Pulmonary artery endothelial cell (primary cell): ENCODE data around the gene INF2. TPM values are rescaled to one million over a fixed set of nuclear protein-coding genes. Genes with fewer than 3 reads are reported as not detected.
A peak's percentile ranks its signal among the peaks of the same experiment; 100 is the strongest.

Experiments
- DNase-seq: peaks from one replicate; pipeline ENCODE4 v3.0.0-alpha.2; 2011; ENCODE audit warnings: low read depth, low spot score
- total RNA-seq: library from RNA; depleted of rRNA; stranded (reverse); fragments of >200 nt; gene quantifications from 2 replicates; pipeline ENCODE4 v1.2.3, GENCODE V29; 2014

The INF2 gene
- total RNA-seq, 1 donor from 2014 or later, result 48.9 TPM

DNA sequence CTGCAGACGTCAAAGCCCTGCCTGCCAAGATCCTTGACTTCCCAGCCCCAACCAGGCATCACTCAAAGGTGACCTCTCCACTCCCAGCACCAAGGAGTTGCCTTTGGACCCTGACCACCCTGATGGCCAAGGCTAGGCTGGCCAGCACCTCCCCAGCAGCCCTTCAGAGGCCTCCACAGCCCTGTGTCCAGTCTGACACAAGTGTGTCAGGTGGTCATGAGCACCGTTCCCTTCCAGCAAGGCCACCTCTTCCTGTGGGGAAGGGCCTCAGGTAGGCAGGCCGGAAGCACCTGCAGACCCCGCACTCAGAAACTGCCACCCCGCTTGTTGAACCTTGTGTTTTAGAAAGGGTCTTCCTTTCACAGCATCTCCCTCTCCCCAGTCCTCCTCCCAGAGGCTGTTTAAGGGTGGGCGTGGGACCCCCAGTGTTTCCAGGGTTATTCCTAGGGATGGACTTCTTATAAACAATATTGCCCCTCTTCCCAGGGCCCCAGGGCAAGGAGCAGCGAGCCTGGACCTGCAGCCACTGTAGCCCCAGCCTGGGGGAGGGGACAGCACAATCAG lies 13.2 kb upstream of the INF2 start:
- no peak for DNase-seq

DNA sequence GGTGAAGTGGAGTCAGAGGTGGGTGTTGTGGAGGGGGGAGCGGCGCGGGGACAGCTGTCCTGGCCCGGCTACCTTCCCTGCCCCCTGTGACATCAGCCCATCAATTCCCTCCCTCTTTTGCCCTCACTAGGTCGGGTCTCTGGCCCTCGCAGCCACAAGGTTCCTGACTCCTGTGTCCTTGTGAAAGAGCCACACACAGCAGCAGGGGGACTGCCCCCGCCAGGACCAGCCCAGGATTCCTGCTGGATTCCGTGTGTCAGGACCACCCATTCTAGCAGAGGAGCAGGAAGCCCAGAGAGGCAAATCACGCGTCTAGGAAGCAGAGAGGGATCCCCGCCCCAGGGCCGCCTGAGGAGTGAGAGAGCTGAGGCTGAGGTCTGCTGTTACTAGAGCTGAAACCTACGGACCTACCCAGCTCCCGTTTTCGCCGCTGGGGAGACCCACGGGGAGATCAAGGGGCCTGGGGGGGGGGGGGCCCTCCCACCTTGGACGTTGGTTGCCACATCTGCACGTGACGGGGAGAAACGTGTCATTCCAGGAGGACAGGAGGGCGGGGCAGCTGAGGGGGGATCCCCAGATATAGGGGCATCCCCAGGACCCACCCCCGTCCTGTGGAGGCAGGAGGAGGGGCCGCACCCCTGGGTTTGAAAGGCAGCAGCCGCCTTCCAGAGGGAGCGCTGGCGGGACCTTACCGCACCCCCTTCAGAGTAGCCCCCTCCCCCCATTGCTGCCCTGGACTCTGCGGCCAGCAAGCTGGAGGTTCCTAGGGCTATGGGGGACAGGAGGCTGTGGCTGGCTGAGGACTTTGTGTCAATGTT lies 12.5 kb upstream of the INF2 start:
- DNase-seq, result no peak

DNA sequence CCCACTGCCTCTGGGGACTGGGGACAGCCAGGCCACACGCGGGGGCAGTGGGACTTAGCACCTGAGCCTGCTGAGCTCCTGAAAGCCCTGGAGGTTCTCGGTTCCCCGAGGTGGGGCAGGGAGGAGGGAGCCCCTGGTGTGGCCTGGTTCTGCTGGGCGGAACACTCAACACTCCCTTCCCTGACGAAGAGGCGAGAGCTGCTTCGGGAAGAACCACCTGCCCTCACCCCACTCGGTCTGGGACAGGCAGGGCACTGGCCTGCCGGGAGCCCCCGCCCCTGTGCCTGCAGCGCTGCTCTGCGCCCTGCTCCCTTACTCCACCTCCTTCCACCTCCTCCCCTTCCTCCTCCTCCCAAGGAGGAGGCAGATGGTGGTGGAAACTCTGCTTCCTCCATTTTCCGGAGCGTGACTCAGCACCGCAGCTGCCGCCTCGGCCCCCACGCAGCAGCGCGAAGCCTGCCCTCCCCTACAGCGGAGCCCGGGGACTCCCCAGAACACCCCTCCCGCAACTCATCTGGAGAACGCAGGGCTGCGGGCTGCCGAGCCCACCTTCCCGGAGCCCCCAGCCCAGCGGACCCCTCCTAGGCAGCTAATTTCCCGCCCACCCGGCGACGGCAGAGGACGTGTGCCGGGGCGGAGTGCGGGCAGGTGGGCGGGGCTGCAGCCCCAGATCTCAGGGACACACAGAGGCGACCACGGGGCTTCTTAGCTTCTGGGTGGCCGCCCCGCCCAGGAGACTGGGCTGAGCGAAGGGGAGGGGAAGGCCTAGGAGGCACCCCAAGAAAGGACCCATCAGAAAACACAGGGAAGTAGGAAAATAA lies 11.7 kb upstream of the INF2 start:
- DNase-seq, result peak; percentile 70

DNA sequence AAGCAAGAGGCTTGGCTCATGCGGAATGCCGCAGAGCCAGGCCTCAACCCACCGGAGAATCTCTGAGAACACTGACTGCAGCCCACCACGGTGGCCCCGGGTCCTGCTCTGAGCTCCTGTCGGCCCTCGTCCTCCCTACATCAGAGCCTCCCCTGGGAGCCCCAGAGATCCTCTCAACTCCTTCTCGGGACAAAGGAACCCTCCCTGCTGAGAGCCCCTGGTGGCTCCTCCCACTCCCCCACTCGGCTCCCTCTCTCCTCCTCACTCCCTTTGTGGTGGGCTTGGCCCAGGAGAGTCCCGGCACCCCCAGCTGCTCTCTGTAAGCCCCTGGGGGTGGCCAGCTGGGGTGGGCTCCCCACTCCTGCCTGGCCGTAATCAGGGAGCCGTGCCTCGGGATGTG lies 11.1 kb upstream of the INF2 start:
- no peak for DNase-seq

DNA sequence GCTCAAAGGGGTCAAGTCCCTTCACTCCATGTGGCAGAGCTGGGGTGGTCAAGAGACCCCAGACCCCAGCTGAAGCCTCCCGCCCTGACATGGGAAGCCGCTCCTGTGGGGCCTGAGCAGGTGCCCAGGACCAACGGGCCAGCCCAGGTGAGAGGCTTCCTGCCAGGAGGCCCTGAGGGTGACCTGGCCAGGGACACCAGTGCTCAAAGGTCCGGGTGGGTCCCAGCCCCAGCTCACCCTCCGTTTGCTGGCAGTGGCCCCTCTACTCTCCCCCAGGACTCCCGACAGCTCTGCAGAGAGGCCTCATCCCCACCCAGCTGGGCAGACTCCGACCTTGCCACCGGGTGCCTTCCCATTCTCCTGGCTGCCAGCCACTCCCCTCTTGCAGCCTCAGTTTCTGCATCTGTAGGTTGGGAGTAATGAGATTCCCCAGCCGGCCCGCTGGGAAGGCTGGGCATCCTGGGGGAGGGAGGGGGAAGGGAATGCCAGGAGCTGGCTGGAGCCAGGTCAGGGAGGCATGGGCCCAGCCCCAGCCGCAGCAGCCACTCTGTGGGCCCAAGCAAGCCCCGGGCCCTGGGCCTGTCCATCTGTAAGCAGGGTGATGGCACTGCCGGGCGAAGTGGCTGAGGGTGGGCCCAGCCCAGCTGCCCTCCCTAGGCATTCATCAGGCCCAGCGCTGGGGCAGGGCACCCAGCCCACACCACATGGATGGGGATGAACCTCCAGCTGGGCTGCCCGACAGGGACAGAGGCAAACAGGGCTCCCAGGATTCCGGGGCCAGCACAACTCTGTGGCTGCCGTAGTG lies 10.3 kb upstream of the INF2 start:
- DNase-seq, result no peak

DNA sequence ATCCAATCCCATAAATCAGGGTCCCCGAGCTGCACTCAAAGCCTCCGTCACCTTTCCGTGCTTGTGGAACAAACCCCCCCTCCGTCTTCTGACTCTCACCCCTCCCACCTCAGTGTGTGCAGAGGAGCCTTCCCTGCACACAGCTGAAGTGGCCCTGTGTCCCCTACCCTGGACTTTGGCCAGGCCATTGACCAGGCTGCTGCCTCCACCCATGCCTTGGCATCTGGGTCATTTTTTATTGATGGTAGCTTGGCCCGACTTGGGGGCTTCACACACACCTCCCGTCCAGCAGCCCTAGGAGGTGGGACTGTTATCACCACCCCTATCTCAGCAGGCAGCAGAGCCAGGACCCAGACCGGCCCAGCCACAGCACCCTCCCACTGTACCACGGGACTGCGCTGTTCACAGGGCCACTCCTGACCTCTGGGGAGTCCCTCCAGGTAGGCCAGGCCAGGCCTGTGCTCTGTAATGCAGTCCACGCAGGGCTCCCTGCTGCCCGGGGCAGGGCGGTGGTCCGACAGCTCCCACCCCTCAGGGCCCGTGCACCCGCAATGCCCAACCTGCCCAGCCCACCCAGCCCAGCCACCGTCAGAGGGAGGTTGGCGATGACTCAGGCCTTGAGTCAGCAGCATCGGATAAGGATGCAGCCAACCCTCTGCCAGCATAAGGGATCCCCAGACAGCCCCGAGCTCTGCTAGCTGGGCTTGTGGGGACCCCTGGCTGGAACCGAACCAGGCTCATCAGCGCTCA lies 9.2 kb upstream of the INF2 start:
- peak; percentile 32 for DNase-seq

DNA sequence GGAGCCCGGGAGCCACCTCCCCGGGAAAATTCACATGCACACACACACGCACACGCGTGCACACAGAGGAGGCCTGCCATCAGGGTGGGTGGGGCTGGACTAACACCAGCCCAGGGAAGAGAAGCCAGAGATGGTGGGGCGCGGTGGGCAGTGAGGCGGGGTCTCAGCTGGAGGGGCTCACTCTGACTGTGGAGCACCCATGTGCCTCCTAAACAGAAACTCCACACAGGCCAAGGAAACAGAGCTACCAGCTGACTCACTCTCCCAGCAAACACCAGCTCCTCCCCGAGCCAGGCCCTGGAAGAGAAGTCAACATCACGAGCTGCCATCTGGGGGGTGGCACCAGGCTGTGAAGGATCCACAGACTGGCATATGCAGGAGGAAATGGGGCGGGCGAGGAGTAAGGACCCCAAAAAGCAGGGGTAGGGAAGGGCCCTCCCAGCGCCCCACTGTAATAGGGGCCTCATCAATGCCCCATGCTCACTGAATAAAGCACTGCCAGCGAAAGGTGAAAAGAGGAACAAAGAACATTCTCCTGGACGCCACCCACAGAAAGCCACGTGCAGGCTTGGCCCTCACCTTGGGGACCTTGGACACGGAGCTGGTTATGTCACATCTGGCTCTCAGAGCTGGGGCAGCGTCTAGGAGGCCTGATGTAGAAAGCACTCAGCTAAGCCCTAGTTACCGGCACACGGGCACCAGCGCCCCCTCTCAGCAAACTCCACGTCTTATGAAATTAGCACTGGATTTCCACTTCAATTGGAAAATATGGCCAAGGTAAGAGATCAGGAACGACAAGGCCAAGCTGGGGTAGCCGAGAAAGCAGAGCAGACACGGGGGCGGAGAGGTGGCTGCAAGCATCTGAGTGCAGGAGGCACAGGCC lies 8.4 kb upstream of the INF2 start:
- DNase-seq, result peak; percentile 48

DNA sequence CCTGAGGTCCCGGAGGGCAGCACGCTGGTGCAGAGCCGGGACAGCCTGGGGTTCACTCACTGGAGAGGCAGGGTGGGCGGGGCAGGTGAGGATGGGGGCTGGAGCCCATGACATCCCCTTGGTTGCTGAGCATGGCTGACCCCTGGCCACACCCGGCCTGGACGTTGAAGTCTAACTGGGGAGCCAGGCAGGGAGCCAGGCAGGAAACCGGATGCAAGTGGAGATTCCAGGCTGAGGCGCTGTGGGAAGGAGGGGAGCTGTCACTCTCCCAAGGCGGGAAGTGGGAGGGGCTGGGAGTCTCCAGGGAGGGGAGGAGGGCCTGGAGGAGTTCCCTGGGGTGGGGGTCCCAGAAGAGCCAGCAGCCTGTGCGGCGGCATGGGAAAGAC lies 7.7 kb upstream of the INF2 start:
- DNase-seq, result peak; percentile 78

DNA sequence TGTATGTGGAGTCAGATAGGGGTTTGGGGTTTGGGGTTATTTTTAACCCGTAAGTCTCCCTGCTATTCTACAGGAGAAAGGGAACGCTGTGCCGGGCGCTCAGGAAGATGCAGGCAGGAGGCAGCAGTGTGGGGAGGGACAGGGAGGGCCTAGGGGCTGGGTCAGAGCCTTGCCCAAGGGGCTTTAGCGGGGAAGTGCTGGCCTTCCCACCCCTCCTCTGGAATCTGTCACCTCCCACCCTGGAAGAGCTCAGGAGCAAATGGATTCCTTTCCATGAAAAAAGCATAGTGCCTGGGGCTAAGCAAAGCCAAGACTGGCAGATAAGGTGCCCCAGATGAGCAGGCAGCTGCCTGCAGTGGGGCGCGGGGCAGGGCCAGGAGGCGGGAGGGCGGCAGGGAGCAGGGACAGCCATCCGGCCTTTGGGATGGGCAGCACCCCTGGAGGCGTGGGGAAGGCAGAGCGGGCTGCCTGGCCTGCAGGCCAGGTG lies 7.3 kb upstream of the INF2 start:
- no peak for DNase-seq

DNA sequence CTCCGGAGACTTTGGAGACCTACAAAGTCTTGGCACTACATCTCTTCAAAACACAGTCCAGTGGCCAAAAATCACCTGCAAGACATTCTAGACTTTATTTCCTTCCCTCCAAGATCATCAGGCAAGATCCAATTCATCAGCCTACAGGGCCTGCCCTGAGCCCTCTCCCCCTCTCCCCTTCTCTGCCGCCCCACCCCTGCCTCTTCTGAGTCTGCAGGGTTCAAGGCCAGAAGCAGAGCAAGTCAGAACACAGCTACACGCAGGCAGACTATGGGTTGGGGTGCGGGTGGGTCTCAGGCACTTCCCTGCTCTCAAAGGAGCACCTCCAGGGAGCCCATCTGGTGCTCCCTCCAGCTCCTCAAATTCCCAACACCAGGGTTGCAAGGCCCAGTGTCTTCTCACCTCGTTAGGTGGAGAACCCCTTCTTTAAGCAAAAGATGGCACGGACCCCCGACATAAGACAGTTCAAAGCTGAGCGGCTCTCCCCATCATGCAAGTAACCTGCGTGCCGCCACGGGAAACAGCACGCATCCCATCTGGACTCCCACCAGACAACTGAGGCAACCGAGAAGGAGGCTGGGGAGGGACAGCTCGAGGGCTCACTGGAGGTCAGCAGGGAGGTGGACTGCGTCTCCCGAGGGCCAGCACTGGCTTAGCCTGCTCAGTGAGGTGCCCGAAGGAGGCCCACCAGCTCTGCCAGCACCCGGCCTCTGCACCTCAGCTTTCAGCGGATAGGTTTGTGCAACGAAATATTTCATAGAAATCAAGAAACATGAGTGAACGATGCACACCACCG lies 5.6 kb upstream of the INF2 start:
- DNase-seq, result no peak

DNA sequence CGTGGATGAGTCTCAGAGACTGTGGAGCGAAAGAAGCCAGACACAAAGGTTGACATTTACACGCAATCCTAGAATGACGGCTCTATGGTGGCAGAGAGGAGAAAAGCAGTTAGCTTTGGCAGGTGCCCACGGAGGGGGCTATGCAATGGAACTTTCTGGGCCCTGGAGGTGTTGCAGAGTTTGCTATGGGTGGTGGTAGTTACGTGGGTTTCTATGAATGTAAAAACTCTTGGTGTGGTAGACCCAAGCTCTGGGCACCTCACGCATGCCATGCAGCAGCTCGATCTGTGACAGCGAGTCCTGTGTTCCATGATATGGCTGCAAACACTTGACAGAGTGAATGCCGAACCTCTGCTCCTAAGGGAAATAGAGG lies 5.0 kb upstream of the INF2 start:
- no peak for DNase-seq

DNA sequence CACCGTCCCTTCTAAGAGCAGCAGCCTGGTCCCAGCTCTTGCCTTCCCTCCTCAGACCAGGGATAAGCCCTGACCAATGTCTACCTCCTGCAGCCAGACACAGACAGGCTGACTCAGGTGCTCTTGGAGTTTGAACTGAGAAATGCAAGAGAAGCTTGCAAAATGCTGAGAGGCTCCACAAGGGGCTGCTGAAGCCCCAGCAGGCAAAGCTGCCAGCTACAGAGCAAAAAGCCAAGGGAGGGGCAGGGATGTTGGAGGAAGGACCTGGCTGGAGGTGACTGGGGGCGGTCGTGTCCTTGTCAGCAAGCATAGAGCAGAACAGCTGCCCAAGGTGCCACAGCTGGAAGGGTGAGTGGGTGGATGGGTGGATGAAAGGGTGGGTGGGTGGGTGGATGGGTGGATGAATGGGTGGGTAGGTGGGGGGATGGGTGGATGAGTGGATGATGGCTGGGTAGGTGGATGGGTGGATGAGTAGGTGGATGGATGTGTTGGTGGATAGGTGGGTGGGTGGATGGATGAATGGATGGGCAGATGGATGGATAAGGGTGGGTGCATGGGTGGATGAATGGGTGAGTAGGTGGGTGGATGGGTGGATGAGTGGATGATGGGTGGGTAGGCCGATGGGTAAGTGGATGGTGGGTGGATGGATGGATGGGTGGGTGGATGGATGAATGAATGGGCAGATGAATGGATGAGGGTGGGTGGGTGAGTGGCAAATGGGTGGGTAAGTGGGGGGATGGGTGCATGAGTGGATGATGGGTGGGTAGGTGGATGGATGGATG lies 4.0 kb upstream of the INF2 start:
- no peak for DNase-seq

DNA sequence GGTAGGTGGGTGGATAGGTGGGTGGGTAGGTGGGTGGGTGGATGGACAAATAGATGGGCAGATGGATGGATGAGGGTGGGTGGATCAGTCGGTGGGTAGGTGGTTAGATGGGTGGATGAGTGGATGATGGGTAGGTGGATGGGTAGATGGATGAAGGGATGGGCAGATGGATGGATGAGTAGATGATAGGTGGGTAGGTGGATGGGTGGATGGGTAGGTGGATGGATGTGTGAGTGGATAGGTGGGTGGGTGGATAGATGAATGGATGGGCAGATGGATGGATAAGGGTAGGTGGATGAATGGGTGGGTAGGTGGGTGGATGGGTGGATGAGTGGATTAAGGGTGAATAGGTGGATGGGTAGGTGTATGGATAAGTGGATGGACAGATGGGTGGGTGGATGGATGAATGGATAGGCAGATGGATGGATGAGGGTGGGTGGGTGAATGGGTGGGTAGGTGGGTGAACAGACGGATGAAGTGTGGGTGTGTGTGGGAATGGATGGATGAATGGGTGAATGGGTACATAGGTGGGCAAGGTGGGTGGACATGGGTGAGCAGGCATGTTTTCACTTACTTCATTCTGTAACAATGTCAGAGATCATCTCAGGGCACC lies 3.3 kb upstream of the INF2 start:
- no peak for DNase-seq

DNA sequence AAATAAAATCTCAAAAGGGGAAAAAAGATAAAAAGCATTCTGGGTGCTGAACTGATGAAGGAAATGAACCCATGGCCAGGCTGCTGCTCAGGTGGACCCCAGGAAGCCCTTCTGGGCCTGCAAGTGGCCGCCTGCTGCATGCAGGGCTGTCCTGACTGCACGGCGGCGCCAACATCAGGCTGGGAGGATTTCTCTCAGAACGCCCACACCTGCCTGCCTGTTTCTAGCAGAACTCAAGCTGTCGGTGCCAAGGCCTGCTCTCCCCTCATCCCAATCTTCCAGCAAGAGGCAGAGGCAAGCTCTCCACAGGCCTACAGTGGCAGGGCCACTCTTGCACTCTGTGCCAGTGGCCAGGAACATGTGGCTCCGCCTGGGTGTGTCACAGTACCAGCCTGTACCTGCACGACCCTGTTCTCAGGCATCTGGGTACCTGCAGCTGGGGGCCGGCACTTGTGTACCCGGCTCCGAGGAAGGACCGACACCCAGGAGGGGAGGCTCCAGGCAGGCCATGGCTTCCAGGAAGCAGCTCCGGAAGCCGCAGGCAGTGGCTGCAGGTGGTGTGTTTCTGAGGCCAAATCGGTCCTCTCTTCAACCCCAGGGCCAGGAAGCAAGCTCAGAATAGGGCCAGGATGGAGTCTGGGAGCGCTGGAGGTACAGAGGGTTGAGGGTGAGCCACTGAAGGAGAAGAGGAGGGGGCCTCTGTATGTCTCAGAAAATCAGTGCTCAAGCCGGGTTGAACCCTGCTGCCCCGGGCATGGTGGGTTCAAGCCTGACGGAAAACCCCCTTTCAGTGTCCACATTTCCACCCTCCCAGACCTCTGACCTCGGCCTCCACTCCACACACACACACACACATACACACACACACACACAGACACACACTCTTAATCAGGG lies 2.5 kb upstream of the INF2 start:
- no peak for DNase-seq

DNA sequence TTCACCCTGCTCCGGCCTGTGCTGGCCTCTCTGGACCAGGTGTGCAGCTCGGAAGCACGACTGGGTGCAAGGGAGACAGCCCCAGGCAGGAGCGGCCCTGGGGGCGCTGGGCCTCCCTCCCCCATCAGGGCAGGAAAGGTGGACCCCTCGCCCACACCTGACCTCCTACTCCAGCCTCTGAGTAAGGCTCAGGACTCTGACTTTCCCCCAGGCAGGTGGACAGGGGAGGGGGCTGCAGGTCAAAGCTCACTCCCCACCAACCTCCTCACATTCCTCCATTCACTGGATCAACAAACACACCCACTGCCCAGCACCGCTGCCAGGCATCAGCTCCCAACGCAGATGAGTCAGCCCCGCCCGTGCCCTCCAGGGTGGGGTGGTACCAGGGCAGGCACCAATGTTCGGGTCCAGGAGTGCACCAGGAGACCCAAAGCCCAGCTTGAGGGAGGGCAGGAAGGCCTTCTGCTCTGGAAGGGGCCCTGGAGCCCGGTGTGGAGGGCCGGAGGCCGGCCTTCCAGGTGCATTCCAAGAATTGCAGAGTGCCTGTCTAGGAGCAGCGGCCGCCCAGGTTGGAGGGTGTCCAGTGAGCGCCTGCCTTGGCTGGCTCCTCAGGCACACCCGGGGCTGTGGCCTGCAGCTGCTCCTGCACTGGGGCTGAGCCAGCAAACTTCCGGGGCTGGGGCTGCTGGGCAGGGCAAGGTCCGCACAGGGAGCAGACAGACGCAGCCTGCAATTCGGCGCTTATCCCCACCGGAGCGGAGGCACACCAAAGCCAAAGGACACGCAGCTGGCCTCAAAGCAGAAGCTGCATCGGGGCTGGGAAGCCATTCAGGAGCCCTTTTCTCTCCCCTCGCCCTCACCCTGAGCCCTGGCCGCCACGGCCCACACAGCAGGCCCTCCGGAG lies 1.6 kb upstream of the INF2 start:
- no peak for DNase-seq
